AG09309 (cell line): ENCODE data around the gene TMEM171.

Experiments used
- DNase-seq: peaks from one replicate; pipeline ENCODE4 v3.0.0-alpha.2; 2010; ENCODE audit warnings: low read depth
- H3K4me3 ChIP-seq: 2 replicates; pipeline ENCODE4 v1.5.1; 2011; ENCODE audit warnings: mild to moderate bottlenecking, low read depth, low read length, moderate library complexity; ENCODE audit not compliant: control insufficient read depth
- TF ChIP-seq, protein P1 (sequence below): IDR thresholded peaks from 2 replicates; pipeline ENCODE4 v1.5.1; 2011; ENCODE audit warnings: mild to moderate bottlenecking, low read depth, low read length, inconsistent platforms; ENCODE audit not compliant: insufficient read depth, control insufficient read depth; ENCODE audit errors: missing control alignments

Gene TMEM171

GRCh38 chr5:73111536-73111935 is 8.8 kb upstream of the TMEM171 start:
- no peak overlapping the region for H3K4me3 ChIP-seq
- TF ChIP-seq, protein P1, sequence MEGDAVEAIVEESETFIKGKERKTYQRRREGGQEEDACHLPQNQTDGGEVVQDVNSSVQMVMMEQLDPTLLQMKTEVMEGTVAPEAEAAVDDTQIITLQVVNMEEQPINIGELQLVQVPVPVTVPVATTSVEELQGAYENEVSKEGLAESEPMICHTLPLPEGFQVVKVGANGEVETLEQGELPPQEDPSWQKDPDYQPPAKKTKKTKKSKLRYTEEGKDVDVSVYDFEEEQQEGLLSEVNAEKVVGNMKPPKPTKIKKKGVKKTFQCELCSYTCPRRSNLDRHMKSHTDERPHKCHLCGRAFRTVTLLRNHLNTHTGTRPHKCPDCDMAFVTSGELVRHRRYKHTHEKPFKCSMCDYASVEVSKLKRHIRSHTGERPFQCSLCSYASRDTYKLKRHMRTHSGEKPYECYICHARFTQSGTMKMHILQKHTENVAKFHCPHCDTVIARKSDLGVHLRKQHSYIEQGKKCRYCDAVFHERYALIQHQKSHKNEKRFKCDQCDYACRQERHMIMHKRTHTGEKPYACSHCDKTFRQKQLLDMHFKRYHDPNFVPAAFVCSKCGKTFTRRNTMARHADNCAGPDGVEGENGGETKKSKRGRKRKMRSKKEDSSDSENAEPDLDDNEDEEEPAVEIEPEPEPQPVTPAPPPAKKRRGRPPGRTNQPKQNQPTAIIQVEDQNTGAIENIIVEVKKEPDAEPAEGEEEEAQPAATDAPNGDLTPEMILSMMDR: no peak
- no peak for DNase-seq

GRCh38 chr5:73112359-73112758 is 8.0 kb upstream of the TMEM171 start:
- H3K4me3 ChIP-seq: no peak overlapping the region
- DNase-seq: no peak
- TF ChIP-seq, protein P1: no peak

DNA sequence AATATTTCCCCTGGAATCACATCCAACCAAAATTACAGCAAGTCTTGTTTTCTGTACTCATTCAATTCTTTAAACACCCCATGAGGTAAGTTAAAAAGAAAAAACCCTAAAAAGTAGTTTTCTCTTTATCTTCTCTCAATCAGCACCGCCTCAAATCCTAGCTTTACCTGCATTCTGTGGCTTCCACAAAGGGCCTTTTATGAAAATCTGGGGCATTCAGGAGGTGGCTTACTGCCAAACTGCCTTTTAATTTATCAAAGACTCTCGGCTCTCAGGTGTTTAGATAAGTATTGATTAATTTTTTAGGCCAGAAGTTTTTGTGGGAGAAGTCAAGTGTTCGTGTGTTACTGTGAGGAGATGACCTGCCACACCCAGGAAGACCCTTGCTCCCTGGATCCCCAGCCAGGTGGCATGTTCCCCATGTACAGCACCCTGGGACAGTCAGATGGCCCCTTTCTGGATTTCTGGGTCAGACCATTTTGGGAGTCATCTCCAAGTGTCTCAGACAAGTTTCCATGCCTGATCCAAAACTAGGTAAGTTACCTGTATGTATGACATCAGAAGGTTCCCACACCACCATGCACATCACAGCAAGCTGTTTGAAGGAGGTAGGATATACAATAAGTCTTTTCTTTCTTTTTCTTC is 6.2 kb upstream of the TMEM171 start:
- no peak overlapping the region for H3K4me3 ChIP-seq
- TF ChIP-seq, protein P1: no peak
- DNase-seq: no peak

- TF ChIP-seq, protein P1: peak; percentile 11
- DNase-seq: peak; percentile 83
- H3K4me3 ChIP-seq: no peak overlapping the region
These were observed 4.8 kb upstream of the TMEM171 start for GRCh38 chr5:73115399-73116051.

GRCh38 chr5:73116506-73116905 is 3.9 kb upstream of the TMEM171 start:
- DNase-seq: no peak
- H3K4me3 ChIP-seq: no peak overlapping the region
- TF ChIP-seq, protein P1: no peak

GRCh38 chr5:73117088-73117740 is 3.2 kb upstream of the TMEM171 start:
- no peak overlapping the region for H3K4me3 ChIP-seq
- no peak for DNase-seq
- TF ChIP-seq, protein P1: no peak
